CD14-positive monocyte (primary cell): ENCODE measurements around the gene LRRC1. TPM values are rescaled to one million over a fixed set of nuclear protein-coding genes. Genes with fewer than 3 reads are reported as not detected.

ENCODE experiments used
- DNase-seq, 3 donors: peaks; one replicate each; pipeline ENCODE4 v3.0.0-alpha.2; 2011 to 2022
- H2AFZ ChIP-seq: 2 replicates; pipeline ENCODE4 v1.6.0; 2012; ENCODE audit warnings: mild to moderate bottlenecking, low read depth, low read length, inconsistent platforms; ENCODE audit not compliant: insufficient read depth, poor library complexity, severe bottlenecking
- H3K27ac ChIP-seq, 2 donors: 1 replicate in 1 of 2; 2 replicates in 1 of 2; pipeline ENCODE4 v1.5.1; 2012 to 2013; ENCODE audit warnings: low read length in 2 of 2, control low read depth in 1 of 2, inconsistent platforms in 1 of 2, low read depth in 1 of 2, mild to moderate bottlenecking in 1 of 2
- H3K27me3 ChIP-seq, 2 donors: one replicate each; pipeline versions ENCODE4 v1.6.0 to v1.6.1; 2011 to 2013; ENCODE audit warnings: low read length in 2 of 2; ENCODE audit not compliant: control insufficient read depth in 2 of 2, insufficient read depth in 2 of 2
- H3K36me3 ChIP-seq, 2 donors: replicated peaks in 1 of 2; 1 replicate in 1 of 2; 2 replicates in 1 of 2; pipeline versions ENCODE4 v1.5.1 to v1.6.1; 2012 to 2013; ENCODE audit warnings: low read length in 2 of 2, control low read depth in 1 of 2, inconsistent platforms in 1 of 2, mild to moderate bottlenecking in 1 of 2; ENCODE audit not compliant: insufficient read depth in 2 of 2, control insufficient read depth in 1 of 2
- H3K4me1 ChIP-seq, 2 donors: 1 replicate in 1 of 2; 2 replicates in 1 of 2; pipeline versions ENCODE4 v1.5.1 to v1.6.1; 2012 to 2013; ENCODE audit warnings: low read length in 2 of 2, control low read depth in 1 of 2, inconsistent platforms in 1 of 2, mild to moderate bottlenecking in 1 of 2, moderate library complexity in 1 of 2; ENCODE audit not compliant: insufficient read depth in 2 of 2, control insufficient read depth in 1 of 2
- H3K4me2 ChIP-seq: replicated peaks from 2 replicates; pipeline ENCODE3; 2012; ENCODE audit warnings: low read length, moderate library complexity, mild to moderate bottlenecking; ENCODE audit not compliant: poor library complexity, severe bottlenecking; ENCODE audit errors: extremely low read depth
- H3K4me3 ChIP-seq, 3 experiments: fragments of 200-600 bp in 1 of 3; sonication (generic) in 1 of 3; replicated peaks in 1 of 3; 1 replicate in 2 of 3; 2 replicates in 1 of 3; pipeline ENCODE4 v1.5.1; 2011 to 2013; ENCODE audit warnings: low read length in 3 of 3, mild to moderate bottlenecking in 3 of 3, control low read depth in 2 of 3, low read depth in 2 of 3, inconsistent platforms in 1 of 3, moderate library complexity in 1 of 3
- H3K79me2 ChIP-seq: 2 replicates; pipeline ENCODE4 v1.6.0; 2012; ENCODE audit warnings: mild to moderate bottlenecking, control low read depth, inconsistent platforms, low read length, moderate library complexity; ENCODE audit not compliant: insufficient read depth
- H3K9ac ChIP-seq: 2 replicates; pipeline ENCODE4 v1.6.0; 2017; ENCODE audit warnings: low read length, mild to moderate bottlenecking; ENCODE audit not compliant: insufficient read depth, poor library complexity, severe bottlenecking
- H3K9me3 ChIP-seq, 2 donors: replicated peaks in 1 of 2; 1 replicate in 1 of 2; 2 replicates in 1 of 2; pipeline versions ENCODE4 v1.5.1 to v1.6.1; 2012 to 2013; ENCODE audit warnings: low read length in 2 of 2, control low read depth in 1 of 2; ENCODE audit not compliant: control insufficient read depth in 1 of 2, insufficient read depth in 1 of 2
- H4K20me1 ChIP-seq: 2 replicates; pipeline ENCODE4 v1.6.0; 2012; ENCODE audit warnings: mild to moderate bottlenecking, low read length, control low read depth, moderate library complexity; ENCODE audit not compliant: insufficient read depth
- H3K27ac Mint-ChIP-seq, 7 donors: one replicate each; pipeline ENCODE4 v1.8.0; 2020; ENCODE audit warnings: mild to moderate bottlenecking in 7 of 7, mixed read lengths in 7 of 7, moderate library complexity in 6 of 7, inconsistent platforms in 2 of 7
- H3K27me3 Mint-ChIP-seq, 3 donors: one replicate each; pipeline ENCODE4 v1.8.0; 2021 to 2022; ENCODE audit warnings: low read depth in 3 of 3, mild to moderate bottlenecking in 3 of 3, mixed read lengths in 3 of 3, moderate library complexity in 3 of 3, inconsistent platforms in 1 of 3
- H3K36me3 Mint-ChIP-seq, 2 donors: one replicate each; pipeline ENCODE4 v1.8.0; 2020; ENCODE audit warnings: mixed read lengths in 2 of 2, inconsistent platforms in 1 of 2, mild to moderate bottlenecking in 1 of 2
- H3K4me1 Mint-ChIP-seq: one replicate; pipeline ENCODE4 v1.8.0; 2020; ENCODE audit warnings: mild to moderate bottlenecking, mixed read lengths
- H3K4me3 Mint-ChIP-seq, 2 donors: one replicate each; pipeline ENCODE4 v1.8.0; 2020; ENCODE audit warnings: mild to moderate bottlenecking in 2 of 2, mixed read lengths in 2 of 2, moderate library complexity in 1 of 2
- H3K9me3 Mint-ChIP-seq, 7 donors: one replicate each; pipeline ENCODE4 v1.8.0; 2020 to 2022; ENCODE audit warnings: mixed read lengths in 7 of 7, mild to moderate bottlenecking in 6 of 7, moderate library complexity in 6 of 7, inconsistent platforms in 2 of 7
- CTCF ChIP-seq: fragments of 200-600 bp; IDR thresholded peaks from one replicate; pipeline ENCODE4 v1.8.0; 2022; ENCODE audit warnings: antibody characterized with exemption, mild to moderate bottlenecking
- WGBS: methylation state at CpG from one replicate; pipeline ENCODE4 v1.1.5; 2013; ENCODE audit warnings: missing lambda C conversion rate; ENCODE audit not compliant: insufficient coverage; 5-methylcytosine and 5-hydroxymethylcytosine counted together
- intact Hi-C, 2 donors: fragments of 100-400 bp; cut with micrococcal nuclease; formaldehyde crosslinking; loops; one replicate each; pipeline versions ENCODE4 v1.15.0 to v1.15.1; 2023
- polyA plus RNA-seq, 3 donors: library from polyadenylated mRNA; depleted of rRNA in 1 of 3; unstranded in 2 of 3; stranded (reverse) in 1 of 3; fragments of 300-500 nt in 2 of 3; fragments of >200 nt in 1 of 3; fragmentation: Illumina TruSeq in 2 of 3; gene quantifications; 1 replicate in 2 of 3; 2 replicates in 1 of 3; pipeline ENCODE4 v1.2.3, GENCODE V29; 2012 to 2021

The LRRC1 gene
- polyA plus RNA-seq, 3 donors = 0.18 to 1.6 (median 0.92) TPM

GRCh38 chr6:53770780-53771249, 24.0 kb upstream of the LRRC1 start:
- DNase-seq = no peak
- Histone ChIP-seq H4K20me1 (no peaks in the 10 kb centered on the region), H3K79me2 (no peaks in the 10 kb centered on the region), H3K4me3 (no peak overlapping the region), H3K9me3 (peaks cover 0 to 7% of the 10 kb centered on the region in 2 donors), H3K27ac (no peak overlapping the region), H3K36me3 (no peaks in the 10 kb centered on the region), H3K9ac (no peak overlapping the region), H2AFZ (no peak overlapping the region), H3K4me2 (no peak overlapping the region), H3K4me1 (no peaks in the 10 kb centered on the region), H3K27me3 (no peaks in the 10 kb centered on the region)
- 100% methylated on average over 1 of the region's 2 CpGs for WGBS
- no peak for TF ChIP-seq CTCF
- no peaks in the 10 kb centered on the region for H3K4me1 Mint-ChIP-seq
- no peak overlapping the region for H3K27ac Mint-ChIP-seq
- no peaks in the 10 kb centered on the region for H3K36me3 Mint-ChIP-seq
- peaks cover 6 to 18% (median 10%) of the 10 kb centered on the region in 7 donors for H3K9me3 Mint-ChIP-seq
- H3K27me3 Mint-ChIP-seq = peaks cover 0 to under 1% (median 0%) of the 10 kb centered on the region in 3 donors
- no peak overlapping the region for H3K4me3 Mint-ChIP-seq
- intact Hi-C loops = no loop called here

GRCh38 chr6:53771785-53772624, 22.8 kb upstream of the LRRC1 start:
- no peak for TF ChIP-seq CTCF
- Histone ChIP-seq H3K9me3 (peaks cover 0 to 7% of the 10 kb centered on the region in 2 donors), H3K4me1 (no peaks in the 10 kb centered on the region), H3K9ac (no peak overlapping the region), H3K79me2 (no peaks in the 10 kb centered on the region), H3K4me2 (no peak overlapping the region), H3K27me3 (no peaks in the 10 kb centered on the region), H2AFZ (no peak overlapping the region), H3K4me3 (no peak overlapping the region), H4K20me1 (no peaks in the 10 kb centered on the region), H3K27ac (no peak overlapping the region), H3K36me3 (no peaks in the 10 kb centered on the region)
- Mint-ChIP-seq H3K27me3 (no peaks in the 10 kb centered on the region), H3K36me3 (no peaks in the 10 kb centered on the region), H3K4me1 (no peaks in the 10 kb centered on the region), H3K4me3 (no peak overlapping the region), H3K9me3 (peaks cover 11 to 18% (median 12%) of the 10 kb centered on the region in 7 donors), H3K27ac (no peak overlapping the region)
- intact Hi-C loops = no loop called here
- DNase-seq = no peak
- 100% methylated on average over 2 of the region's 2 CpGs for WGBS
